GM19468 (cell line): ENCODE data around the gene SH3GL2.

Experiments used
- ATAC-seq: cut with Tn5 transposase; IDR thresholded peaks from one replicate; pipeline ENCODE4 v1.9.1; 2021; ENCODE audit warnings: mild to moderate bottlenecking, moderate library complexity, moderate number of reproducible peaks; ENCODE audit not compliant: unreplicated experiment; ENCODE audit errors: extremely low read depth

Gene SH3GL2

DNA sequence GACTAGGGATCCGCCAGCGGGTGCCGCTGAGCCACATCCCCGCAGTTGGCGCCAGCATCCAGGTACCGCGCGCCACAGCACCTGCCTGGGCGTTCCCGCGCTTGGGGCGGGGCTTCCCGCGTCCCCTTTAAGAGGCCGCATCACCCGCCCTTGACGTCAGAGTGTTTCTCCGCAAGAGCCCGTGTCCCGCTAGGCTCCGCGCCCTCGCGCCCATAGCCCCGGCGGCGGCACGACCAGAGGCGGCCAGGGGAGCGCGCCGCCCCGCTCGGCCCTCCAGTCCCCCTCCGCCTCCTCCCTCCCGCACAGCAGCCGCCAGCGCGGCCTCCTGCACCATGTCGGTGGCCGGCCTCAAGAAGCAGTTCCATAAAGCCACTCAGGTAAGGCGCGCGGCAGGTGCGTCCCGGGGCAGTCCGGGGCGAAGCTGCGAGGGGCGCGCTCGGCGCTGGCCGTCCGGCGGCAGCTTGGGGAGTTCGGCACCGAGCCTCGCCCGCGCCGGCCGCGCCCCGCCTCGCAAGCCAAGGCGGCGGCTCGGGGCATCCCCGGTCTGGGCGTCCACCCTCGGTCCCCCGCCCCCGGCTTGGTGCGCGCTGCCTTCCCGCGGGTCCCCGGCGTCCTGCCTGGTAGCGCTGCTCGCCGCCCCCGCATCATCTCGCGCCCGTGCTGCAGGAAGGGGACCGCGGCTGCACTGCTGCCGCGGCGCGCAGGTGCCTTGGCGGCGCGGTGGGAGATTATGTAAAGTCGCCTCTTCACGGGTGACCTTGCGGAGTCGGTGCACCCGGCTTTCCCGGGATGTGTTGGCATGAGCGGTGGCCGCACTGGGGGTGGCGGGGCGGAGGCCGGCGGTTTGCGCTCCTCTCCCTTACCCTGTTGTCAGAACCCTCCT, at the start of gene SH3GL2:
Gene SH3GL2 (plus strand): TSS at position 156 of the 883 bp plus-strand sequence.
- ATAC-seq, result peak; percentile 53

DNA sequence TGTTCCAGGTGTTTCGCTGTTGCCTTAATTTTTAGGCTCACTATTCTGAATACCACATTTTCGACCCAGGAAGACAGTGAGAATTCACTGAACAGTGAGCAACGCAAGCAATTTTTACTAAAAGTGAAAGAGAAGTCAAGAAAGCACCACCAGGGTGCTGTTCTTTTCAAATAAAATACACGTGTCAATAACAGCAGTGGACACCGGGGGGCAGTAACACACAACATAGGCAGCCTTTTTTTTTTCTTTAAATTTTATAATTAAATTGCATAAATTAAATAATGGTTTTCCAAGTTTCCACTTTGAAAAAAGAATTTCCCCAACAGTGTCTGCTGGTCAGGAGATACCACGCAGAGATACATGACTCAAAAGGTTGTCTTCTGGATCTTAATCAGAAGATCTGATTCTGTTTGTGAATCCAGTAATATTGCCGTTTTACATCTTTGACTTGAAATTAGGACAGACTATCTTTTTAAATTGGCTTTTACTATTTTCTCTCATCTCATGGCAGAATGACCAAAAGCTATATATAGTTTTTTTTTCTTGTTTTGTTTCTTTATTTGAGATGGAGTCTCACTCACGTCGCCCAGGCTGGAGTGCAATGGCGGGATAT, 47.1 kb upstream of the SH3GL2 start:
- ATAC-seq, result no peak

GRCh38 chr9:17532461-17532860, 46.4 kb upstream of the SH3GL2 start:
- ATAC-seq, result no peak

- ATAC-seq, result no peak
These were observed 43.7 kb upstream of the SH3GL2 start for GRCh38 chr9:17535176-17535575.

DNA sequence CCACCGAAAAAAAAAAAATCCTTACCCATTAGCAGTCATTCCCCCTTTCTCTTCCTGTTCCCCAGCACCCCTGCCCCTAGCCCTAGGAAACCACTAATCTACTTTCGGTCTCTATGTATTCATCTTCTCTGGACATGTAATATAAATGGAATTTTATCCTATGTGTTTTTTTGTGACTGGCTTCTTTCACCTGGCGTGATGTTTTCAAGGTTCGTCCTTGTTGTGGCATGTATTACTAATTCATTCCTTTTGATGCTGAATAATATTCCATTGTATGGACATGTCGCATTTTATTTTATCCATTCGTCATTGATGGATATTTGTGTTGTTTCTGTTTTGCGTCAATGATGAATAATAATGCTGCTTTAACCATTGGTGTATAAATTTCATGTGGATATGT, 42.8 kb upstream of the SH3GL2 start:
- ATAC-seq, result no peak

DNA sequence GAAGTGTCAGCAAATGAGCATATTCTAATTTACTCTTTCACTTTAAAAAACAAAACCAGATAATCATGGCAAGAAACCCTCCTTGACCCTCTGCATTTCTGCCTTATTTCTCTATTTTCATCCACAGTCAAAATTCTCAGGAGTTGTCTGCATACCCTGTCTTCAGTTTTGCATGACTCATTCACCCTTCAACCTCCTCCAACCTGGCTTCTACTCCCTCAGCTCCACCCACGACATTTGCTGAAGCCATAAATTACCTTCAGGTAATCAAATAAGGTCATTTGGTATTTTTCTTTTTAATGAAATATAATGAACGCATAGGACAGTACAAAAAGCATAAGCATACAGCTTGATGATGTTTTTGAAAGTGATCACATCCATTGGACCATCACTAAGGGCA, 27.8 kb upstream of the SH3GL2 start:
- ATAC-seq, result no peak

DNA sequence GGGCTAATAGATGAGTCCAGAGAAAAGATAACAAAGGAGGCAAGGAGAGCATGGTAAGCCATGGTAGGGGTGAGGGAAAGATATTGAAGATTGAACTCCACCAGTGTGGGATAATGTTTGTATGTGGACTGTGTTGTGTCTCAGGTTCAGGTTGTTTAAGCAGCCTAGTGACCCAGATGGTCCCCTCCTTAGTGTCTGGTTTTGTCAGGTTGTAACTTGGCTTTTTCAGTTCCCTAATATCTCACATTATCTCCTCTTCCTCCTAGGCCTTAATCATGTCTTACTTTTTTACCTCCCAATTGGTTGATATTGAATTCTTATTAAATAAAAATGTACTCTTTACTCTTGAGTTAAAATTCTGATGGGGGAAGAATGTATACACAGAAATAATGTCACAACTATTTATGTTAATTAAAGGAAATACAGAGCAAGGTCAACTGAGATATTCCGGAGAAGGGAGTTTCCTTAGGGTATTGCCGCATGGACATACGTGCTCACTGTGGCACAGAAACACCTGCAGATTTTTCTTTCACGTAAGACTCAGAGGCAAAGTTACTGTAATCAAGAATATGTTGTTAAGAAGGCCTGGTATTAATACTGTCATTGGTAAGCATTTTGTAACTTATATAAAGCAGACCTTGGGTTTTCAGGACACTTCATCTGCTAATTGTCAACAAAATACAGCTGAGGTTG, 23.4 kb upstream of the SH3GL2 start:
- ATAC-seq, result no peak

DNA sequence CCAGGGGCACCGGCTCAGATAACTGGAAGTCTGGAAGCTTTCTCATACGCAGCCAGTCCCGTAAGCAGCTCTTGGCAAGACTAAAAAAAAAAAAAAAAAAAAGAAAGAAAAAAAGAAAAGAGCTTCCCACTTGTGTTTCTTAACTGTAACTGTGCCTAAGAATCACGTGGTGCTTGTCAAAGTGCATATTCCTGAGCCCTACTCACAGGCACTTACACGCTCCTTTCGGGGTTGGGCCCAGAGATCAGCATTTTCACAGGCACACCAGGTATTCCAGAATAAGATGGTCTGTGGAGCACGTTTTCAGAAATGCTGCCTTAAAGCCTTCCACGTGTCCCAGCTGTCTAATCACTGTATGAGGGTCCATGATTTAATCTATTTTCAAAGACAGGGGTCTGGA, 22.6 kb upstream of the SH3GL2 start:
- ATAC-seq, result no peak

- no peak for ATAC-seq
These were observed 21.9 kb upstream of the SH3GL2 start for GRCh38 chr9:17556935-17557334.

DNA sequence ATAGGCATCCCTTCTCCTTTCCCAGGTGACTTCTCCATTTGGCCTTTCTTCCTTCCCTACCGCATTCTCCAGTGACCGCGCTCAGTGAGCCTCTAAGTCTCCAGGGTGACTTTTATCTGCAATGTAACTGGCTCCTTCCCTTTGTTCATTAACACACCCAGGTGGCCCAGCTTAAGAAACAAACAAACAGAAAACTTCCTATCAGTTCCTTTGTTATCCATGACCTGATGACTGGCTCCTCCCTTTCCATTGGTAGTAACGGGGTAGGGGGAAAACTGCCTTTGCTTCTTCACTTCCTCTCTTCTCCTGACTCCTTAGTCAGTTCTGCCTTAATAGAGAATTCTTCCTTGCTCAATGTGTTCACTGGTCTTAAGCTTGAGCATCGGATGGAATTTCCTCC, 7.0 kb upstream of the SH3GL2 start:
- no peak for ATAC-seq

- no peak for ATAC-seq
These were observed 4.5 kb upstream of the SH3GL2 start for GRCh38 chr9:17574342-17574741.

DNA sequence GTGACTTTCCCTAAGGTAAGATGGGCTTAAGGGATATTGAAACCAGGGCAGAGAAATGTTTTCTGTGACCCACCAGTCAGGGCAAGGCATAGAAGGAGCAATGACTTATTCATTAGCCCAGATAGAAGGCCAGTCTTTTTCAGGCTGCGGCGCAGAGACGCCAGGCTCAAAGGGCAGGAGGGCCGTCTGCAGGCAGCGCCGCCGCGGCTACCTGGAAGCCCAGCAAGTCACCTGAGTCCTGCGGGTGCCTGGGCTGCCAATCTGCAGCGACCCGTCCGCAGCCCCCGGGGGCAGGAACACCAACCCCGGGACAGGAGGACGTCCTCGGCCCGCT, 322 bp upstream of the SH3GL2 start:
- no peak for ATAC-seq

DNA sequence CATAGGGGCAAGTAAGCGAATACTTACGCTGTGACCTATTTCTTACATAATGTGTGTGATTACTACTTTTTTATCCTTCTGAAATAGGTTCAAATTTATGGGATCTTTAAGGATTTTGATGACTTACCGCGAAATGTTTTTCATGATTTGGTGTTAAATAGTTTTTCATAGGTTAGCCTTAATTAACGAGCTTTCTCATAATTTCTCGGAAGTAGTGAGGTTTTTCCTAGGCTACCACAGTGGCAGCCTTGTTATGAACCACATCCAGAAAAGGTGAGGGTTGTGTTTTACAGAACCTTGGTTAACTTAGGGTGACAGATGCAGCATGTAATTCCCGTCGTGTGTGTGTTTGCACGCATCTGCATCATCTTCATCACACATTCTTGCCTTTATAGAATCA, 1.3 kb downstream of the SH3GL2 start:
- no peak for ATAC-seq

- no peak for ATAC-seq
These were observed 8.2 kb downstream of the SH3GL2 start for GRCh38 chr9:17587113-17587512.

DNA sequence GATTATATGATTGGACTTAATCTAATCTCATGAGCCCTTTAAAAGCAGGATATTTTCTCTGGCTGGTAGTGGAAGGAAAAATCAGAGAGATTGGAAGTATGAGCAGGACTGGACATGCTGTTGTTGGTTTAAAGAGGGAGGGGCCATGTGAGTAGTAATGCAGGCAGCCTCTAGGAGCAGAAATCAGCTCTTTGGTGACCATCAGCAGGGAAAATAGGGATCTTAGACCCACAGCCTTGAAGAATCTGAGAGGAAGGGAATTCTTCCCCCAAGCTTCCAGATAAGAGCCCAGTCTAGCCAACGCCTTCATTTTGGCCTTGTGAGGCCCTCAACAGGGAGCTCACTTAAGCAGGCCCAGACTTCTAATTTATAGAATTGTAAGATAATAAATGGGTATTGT, 9.5 kb downstream of the SH3GL2 start:
- no peak for ATAC-seq

DNA sequence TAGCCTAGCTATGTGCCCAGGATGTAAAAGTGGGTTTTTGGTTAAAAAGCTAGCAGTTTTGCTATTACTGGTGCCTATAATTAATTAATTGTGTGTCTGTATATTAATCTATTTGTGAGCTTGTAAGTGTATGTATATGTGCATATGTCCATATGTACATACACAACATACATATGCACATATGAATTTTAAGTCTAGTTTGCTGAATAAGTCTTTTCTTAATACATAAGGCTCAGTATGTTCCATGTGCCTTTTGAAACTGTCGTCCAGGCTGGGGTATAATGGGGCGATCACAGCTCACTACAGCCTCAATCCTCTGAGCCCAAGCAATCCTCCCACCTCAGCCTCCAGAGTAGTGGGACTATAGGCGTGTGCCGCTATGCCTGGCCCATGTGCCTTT, 10.1 kb downstream of the SH3GL2 start:
- ATAC-seq, result no peak

GRCh38 chr9:17589771-17590170, 10.9 kb downstream of the SH3GL2 start:
- ATAC-seq, result no peak

DNA sequence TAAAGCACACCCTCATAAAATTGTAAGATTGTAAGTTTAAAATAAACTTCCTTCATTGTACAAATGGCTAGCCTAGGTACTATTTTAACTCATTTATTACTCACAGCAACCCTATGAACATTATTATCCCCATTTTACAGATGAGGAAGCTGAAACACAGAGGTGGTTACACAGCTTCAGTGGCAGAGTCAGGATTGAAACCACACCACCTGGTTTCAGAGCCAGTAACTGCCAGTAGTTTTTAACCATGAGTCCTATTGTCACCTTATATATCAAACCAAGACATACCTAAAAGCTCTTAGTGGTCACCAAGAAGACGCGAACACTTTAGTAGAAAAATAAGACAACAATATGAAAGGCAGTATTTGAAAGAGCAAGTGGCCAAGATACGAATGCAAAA, 16.1 kb downstream of the SH3GL2 start:
- no peak for ATAC-seq

- no peak for ATAC-seq
These were observed 19.1 kb downstream of the SH3GL2 start for GRCh38 chr9:17597977-17598376.

DNA sequence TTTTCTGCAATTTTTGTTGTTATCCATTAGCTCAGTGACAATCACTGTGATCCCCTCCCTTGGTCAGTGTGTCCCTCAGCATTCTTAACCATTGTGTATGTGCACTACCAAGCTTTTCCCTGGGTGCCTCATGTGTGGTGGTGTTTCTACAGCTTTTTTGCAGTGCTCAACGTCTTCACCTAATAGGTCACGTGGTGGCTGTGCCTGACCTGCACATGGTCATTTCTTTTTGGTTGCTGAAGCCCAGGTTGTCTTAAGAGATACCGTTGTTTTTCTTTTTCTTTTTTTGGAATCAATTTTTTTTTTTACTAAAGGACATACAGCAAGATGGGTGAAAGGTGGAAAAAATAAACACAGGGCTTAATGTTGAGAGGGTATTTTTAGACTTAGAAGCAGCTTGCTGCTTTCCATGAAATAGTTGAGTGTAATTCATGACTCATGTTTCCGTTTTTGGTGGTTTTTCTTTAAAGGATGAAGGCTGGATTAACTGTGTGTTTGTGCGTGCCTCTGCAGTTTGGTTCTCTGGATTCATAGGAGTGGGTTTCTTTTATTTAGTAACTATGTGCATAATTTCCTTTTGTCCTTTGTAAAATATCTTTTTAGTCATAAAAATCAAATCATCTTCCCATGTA, 22.2 kb downstream of the SH3GL2 start:
- ATAC-seq, result no peak

DNA sequence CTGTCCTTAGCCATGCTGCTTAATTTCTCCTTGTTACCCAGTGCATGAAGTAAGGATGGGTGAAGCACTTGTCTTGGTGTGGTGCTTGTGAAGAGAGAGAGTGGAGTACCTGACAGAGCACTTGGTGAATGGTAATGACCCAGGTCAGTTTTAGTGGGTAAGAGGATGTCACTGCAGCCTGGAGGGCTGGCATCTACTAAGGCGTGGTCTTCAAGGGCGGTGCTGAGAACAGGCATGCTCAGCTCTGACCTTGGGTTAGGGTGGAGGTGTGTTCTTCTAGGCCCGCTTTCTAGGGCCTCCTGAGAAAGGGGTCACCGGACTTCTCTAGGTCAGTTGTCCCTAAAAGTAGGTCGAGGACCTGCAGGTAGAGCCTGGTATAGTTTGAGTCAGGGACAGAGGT, 25.7 kb downstream of the SH3GL2 start:
- no peak for ATAC-seq
